Measurements from ENCODE around the gene PRR33. TPM values are rescaled to one million over a fixed set of nuclear protein-coding genes. Genes with fewer than 3 reads are reported as not detected.
A peak's percentile ranks its signal among the peaks of the same experiment; 100 is the strongest.

PRR33 gene
- total and polyA plus RNA-seq, 12 donors: 0.09 to 6.5 (median 3.5) TPM

- DNase-seq: peak; percentile 88 to 89
- WGBS, 2 donors: 13 to 24% methylated on average over 27 of the region's 27 CpGs
- Histone ChIP-seq H3K36me3 (peaks cover 0 to 4% (median 0%) of the 10 kb centered on the region in 9 donors), H3K4me1 (peaks cover 15 to 57% (median 27%) of the 10 kb centered on the region in 9 donors), H3K27me3 (peaks cover 0 to 3% (median 0%) of the 10 kb centered on the region in 7 donors), H3K9me3 (no peaks in the 10 kb centered on the region), H3K27ac (peak overlapping the region; percentile 55 to 90 (median 84)), H3K4me3 (peak overlapping the region in 9 of 10 donors; percentile 17 to 56 (median 48))
- peak; percentile 86 to 94 (median 92) for ATAC-seq
- no peak for TF ChIP-seq CTCF (IDR thresholded peaks at IDR 0.05)
- intact Hi-C loops (cut with DNase I): loop anchor here in 1 of 10 donors (2.0 kb wide), 1 partner anchor 21 kb away; no protein-coding TSS in a partner anchor
These were observed 28.1 kb downstream of the PRR33 start for GRCh38 chr11:1863352-1864216.

- H3K4me1 ChIP-seq: peaks cover 15 to 49% (median 27%) of the 10 kb centered on the region in 9 donors
- intact Hi-C loops (cut with DNase I): loop anchor here in 1 of 10 donors (2.0 kb wide), 1 partner anchor 20 kb away; no protein-coding TSS in a partner anchor
- peaks cover 0 to 4% (median 0%) of the 10 kb centered on the region in 9 donors for H3K36me3 ChIP-seq
- no peaks in the 10 kb centered on the region for H3K27me3 ChIP-seq
- WGBS, 2 donors: 79 to 87% methylated on average over 14 of the region's 14 CpGs
- TF ChIP-seq CTCF (IDR thresholded peaks at IDR 0.05): no peak
- peak in 4 of 8 donors; percentile 0 to 6 (median 1) for ATAC-seq
- peak overlapping the region in 2 of 10 donors; percentile 54 to 56 for H3K4me3 ChIP-seq
- H3K27ac ChIP-seq: peak overlapping the region in 9 of 10 donors; percentile 55 to 90 (median 84)
- H3K9me3 ChIP-seq: no peaks in the 10 kb centered on the region
- DNase-seq: peak in 1 of 2 donors; percentile 17
These were observed 28.9 kb downstream of the PRR33 start for GRCh38 chr11:1862588-1863351.

GRCh38 chr11:1861435-1862411 is 30.0 kb downstream of the PRR33 start:
- peaks cover 0 to 3% (median 0%) of the 10 kb centered on the region in 9 donors for H3K36me3 ChIP-seq
- TF ChIP-seq CTCF (IDR thresholded peaks at IDR 0.05): no peak
- WGBS, 2 donors: 97 to 99% methylated on average over 4 of the region's 4 CpGs
- intact Hi-C loops (cut with DNase I): loop anchor here in 1 of 10 donors (2.0 kb wide), 1 partner anchor 19 kb away; no protein-coding TSS in a partner anchor
- H3K27me3 ChIP-seq: no peaks in the 10 kb centered on the region
- no peak overlapping the region for H3K27ac ChIP-seq
- no peak for ATAC-seq
- no peaks in the 10 kb centered on the region for H3K9me3 ChIP-seq
- no peak overlapping the region for H3K4me3 ChIP-seq
- DNase-seq: no peak
- peaks cover 15 to 44% (median 27%) of the 10 kb centered on the region in 9 donors for H3K4me1 ChIP-seq

Measured in heart right ventricle (tissue), 16 donors.